Measurements from ENCODE around the gene ANO4.

GRCh38 chr12:101027816-101028215 lies 233.2 kb downstream of the ANO4 start:
- TF ChIP-seq CTCF (conservative IDR thresholded peaks at IDR 0.05; ENCODE audit: low read length) (no peak), EZH2phosphoT487 (IDR thresholded peaks at IDR 0.05; ENCODE audit: borderline replicate concordance) (no peak)
